ENCODE measurements around the gene UNC80.
"Not testable (repeated sequence)": the region's sequence is repeated elsewhere in the genome, so short reads cannot be mapped to it uniquely, and the experiment has no call there.

UNC80 gene, protein sequence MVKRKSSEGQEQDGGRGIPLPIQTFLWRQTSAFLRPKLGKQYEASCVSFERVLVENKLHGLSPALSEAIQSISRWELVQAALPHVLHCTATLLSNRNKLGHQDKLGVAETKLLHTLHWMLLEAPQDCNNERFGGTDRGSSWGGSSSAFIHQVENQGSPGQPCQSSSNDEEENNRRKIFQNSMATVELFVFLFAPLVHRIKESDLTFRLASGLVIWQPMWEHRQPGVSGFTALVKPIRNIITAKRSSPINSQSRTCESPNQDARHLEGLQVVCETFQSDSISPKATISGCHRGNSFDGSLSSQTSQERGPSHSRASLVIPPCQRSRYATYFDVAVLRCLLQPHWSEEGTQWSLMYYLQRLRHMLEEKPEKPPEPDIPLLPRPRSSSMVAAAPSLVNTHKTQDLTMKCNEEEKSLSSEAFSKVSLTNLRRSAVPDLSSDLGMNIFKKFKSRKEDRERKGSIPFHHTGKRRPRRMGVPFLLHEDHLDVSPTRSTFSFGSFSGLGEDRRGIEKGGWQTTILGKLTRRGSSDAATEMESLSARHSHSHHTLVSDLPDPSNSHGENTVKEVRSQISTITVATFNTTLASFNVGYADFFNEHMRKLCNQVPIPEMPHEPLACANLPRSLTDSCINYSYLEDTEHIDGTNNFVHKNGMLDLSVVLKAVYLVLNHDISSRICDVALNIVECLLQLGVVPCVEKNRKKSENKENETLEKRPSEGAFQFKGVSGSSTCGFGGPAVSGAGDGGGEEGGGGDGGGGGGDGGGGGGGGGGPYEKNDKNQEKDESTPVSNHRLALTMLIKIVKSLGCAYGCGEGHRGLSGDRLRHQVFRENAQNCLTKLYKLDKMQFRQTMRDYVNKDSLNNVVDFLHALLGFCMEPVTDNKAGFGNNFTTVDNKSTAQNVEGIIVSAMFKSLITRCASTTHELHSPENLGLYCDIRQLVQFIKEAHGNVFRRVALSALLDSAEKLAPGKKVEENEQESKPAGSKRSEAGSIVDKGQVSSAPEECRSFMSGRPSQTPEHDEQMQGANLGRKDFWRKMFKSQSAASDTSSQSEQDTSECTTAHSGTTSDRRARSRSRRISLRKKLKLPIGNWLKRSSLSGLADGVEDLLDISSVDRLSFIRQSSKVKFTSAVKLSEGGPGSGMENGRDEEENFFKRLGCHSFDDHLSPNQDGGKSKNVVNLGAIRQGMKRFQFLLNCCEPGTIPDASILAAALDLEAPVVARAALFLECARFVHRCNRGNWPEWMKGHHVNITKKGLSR (N-terminal part only)

GRCh38 chr2:209771474-209772289 is at the start of gene UNC80:
Gene UNC80 (plus strand): TSS chr2:209771832. CDS start chr2:209772073, 241 bp downstream.
- DNase-seq, result peak; percentile 57

GRCh38 chr2:209726311-209726710 is 45.3 kb upstream of the UNC80 start:
- no peak for DNase-seq

DNA sequence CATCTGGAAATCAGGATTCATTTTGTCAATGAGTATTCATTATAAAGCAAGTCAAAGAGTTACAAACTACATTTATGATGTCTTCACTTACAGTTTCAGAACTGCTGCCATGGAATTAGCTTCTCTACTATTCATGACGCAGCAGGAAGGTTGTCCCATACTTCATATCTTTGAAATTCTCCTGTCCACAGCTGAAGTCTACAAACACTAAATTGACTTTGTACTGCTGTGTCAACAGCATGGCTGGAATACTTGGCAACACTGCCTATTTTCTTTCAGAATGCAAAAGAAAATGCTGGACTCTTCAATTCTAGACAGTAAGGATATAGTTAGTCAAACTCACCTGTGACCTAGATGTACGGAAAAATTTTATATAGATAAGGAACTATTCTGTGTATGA is 44.6 kb upstream of the UNC80 start:
- no peak for DNase-seq

DNA sequence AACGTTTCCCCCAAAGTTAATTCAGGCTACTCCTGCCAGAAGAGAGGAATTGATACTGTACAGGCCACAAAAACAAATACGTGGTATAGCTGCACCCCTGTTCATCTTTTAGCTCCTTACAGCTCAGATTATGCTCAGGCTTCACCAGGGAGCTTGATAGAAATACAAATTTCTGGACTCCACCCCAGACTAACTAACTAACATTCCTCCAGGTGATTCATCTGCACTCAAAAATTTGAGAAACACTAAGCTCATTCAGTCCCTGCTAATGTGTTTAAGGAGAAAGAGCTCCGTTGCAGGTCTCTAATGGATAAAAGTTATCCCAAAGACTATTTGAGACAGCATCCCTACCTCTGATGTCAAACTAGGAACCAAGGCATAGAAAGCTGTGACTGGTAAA is 36.8 kb upstream of the UNC80 start:
- DNase-seq, result no peak

DNA sequence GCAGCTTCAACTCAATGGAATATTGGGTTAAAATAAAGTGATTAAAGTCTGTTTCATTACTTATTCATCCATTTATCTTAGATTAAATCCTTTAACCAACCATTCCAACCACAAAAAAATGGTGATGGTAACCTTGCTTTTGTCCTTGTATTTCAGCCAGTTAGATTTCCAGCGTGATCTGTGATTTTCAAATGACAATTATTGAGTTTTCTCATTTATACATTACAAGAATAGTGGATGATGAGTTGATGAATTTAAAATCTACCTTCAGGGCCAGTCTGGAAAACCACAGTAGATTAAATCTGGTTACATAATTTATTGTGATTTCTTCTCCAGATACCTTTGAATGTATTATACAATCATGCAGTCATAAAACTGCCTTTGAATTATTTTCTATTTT is 29.7 kb upstream of the UNC80 start:
- no peak for DNase-seq

DNA sequence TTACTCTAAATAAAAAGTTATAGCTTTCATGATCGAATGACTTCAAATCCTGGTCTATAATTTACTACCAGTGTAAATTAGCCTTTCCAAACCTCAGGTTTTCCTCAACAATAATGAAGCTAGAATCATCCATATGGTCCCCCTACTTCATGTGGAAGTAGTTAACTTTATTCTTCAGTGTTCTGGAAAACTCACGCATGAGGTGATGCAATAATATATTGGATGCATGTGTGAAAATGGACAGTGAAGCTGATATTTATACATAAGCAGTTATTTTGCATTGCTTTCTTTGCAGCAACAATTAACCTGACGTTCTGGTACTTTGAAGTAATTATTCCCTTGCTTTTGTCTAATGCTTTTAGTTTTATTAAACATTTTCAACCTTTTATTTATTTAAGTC is 18.6 kb upstream of the UNC80 start:
- no peak for DNase-seq

DNA sequence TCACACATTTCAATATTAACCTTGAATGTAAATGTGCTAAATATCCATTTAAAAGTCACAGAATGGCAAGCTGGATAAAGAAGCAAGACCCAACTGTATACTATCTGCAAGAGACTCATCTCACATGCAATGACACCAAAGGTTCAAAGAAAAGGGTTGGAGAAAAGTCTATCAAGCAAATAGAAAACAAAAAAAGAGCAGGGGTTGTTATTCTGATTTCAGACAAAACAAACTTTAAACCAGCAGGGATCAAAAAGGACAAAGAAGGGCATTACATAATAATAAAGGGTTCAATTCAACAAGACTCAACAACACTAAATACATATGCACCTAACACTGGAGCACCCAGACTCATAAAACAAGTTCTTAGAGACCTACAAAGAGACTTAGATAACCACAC is 14.5 kb upstream of the UNC80 start:
- DNase-seq, result no peak

DNA sequence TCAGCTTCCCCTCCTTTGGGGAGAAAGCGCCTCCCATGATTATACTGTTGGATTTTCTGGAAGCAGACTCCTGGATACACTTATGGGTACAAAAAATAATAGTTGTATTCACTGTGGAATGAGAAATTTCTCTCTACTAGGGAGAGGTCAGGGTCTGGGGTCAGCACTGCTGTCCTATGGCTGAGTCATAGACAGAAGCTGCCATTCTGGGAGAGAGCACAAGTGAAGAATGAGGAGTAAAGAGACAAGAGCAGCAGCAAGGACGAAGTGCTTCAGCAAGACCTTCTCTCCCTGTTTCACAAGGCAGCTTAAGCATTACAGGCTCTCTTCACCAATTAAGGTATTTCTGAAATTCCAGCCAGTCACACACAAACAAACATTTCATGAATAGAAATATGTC is 10.1 kb upstream of the UNC80 start:
- no peak for DNase-seq

GRCh38 chr2:209762563-209762962 is 9.1 kb upstream of the UNC80 start:
- DNase-seq, result no peak

- DNase-seq, result no peak
Observed at GRCh38 chr2:209763106-209763505, 8.5 kb upstream of the UNC80 start.

DNA sequence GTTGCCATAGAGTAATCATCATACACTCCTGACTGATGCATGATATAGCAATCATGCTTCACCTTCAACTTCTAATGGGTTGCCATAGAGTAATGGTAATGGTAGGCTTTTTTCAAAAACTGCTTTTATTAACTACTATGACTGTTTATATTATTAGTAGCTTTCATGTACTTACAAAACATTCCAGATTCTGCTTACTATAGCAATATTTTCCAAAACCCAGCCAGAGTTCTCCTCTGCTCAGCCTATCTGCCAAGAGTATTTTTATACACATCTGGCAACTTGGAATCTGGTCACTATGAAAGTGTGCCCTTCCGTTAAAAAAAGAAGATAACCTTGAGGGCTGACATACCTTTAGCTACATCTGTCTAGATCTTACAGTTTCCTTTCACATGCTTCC is 5.0 kb upstream of the UNC80 start:
- no peak for DNase-seq

- no peak for DNase-seq
Observed at GRCh38 chr2:209767316-209767715, 4.3 kb upstream of the UNC80 start.

DNA sequence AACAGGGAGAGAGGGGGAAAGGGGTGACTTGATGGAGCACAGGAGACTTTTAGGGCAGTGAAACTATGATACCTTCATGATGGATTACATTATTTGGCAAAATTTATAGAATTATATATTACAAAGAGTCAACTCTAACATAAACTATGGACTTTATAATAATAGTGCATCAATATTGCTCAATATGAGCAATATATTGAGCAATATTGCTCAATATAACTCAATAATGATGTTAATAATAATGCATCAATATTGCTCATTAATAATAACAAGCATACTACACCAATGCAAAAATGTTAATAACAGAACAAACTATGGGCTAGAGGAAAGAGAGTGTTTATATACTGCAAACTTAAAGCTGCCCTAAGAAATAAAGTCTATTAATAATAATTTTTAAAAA is 3.1 kb upstream of the UNC80 start:
- DNase-seq, result no peak

- DNase-seq, result no peak
Observed at GRCh38 chr2:209772290-209772685, 656 bp downstream of the UNC80 start.

GRCh38 chr2:209773377-209773776 is 1.7 kb downstream of the UNC80 start:
- no peak for DNase-seq

DNA sequence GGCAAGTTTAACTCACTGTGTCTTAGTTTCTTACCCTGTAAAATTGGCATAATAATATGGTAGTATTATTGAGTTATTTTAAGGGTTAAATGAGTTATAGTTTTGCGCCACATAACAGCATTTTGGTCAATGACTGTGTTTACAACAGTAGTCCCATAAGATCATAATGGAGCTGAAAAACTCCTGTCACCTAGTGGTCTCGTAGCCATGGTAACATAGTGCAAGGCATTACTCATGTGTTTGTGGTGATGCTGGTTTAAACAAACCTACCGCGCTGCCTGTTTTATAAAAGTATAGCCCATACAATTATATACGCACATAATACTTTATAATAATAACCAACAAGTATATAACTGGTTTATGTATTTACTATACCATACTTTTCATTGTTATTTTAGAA is 15.8 kb downstream of the UNC80 start:
- no peak for DNase-seq

GRCh38 chr2:209788925-209789324 is 17.3 kb downstream of the UNC80 start:
- DNase-seq, result no peak

DNA sequence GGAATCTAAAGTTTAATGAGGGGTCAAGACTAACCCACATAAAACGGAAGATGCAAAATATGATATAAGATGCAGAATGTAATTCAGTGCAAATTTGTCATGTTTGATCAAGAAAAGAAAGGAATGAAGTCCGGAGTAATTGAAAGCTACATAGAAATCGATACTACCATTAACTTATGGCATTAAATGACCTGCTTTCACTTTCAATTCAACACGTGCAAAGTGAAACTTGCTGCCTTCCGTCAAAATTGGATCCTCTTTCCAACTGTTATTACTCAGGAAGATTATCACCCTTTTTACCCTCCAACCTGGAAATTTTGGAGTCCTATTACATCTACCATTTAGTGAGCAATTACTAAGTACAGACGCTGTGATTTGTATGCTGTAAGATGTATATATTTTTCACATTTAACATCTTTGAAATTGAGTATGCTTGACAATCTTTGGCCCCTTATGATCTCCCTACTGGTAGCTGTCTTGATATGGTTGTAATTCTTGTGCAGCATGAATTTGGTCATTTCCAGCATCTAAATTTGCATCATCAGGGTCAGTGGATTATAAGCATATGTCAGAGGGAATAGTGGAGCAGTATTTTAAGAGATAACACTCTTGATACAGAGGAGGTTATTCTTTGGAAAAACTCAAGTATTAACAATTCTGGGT is 18.6 kb downstream of the UNC80 start:
- DNase-seq, result no peak

DNA sequence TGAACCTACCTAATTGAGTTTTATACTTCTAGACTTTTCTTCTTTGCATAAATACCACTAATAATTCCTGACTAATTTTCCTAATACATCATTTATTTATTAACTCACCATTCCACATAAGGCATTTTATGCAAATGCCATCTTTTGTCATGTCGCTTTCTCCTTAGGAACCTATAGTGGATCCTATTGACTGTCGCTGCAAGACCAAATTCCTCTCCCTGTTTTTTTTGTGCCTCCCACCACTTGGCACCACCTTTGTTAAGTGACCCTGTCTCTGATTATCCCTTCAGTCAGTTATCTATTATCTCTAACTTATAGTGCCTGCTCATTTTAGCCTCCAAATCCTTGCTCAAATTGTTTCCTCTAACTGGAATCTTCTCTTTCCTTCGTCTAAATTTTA is 19.5 kb downstream of the UNC80 start:
- no peak for DNase-seq

- not testable (repeated sequence) for DNase-seq
Observed at GRCh38 chr2:209795425-209795824, 23.8 kb downstream of the UNC80 start.

DNA sequence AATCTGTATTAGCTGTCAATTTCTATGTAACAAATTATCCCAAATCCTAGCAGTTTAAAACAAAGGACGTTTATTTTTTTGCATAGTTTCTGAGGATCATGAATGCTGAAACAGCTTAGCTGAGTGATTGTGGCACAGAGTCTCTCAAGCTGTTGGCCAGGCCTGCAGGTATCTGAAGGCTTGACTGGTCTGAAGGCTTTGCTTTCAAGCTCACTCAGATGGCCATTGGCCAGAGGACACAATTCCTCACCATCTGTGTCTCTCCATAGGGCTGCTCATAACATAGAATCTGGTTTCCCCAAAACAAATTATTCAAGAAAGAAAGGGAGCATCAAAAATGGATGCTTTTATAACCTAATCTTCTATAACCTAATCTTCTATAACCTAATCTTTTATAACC is 33.7 kb downstream of the UNC80 start:
- DNase-seq, result no peak

DNA sequence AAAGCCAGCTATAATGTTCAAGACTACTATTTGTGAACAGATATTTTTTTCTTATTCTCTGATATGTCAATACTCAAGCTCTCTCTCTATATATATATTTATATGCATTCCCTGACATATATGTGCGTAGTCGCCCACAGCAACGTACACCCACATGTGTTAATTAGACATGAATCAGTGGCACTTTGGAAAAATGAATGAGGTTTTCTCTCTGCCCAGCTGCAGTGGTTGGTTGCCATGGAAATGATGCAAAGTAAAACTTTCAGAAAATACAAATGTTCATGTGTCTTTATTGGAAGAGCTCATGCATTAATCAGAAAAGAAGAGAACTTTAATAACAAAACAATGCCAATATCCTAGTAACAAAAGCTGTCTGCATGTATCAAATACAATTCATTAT is 34.7 kb downstream of the UNC80 start:
- no peak for DNase-seq

All from activated CD8-positive, alpha-beta memory T cell treated with anti-CD3 and anti-CD28 coated beads for 24 hours (primary cell).